Right lobe of liver (tissue), 6 donors: ENCODE data around the gene IGF2BP2. TPM values are rescaled to one million over a fixed set of nuclear protein-coding genes. Genes with fewer than 3 reads are reported as not detected.

ENCODE experiments used
- ATAC-seq, 4 donors: fragments of 200-7000 bp; cut with Tn5 transposase; one replicate each; pipeline ENCODE4 v1.9.1; 2020; ENCODE audit warnings: mild to moderate bottlenecking in 4 of 4, moderate library complexity in 4 of 4
- DNase-seq, 3 donors: peaks; one replicate each; pipeline ENCODE4 v3.0.0-alpha.2; 2020
- H3K27ac ChIP-seq, 3 donors: fragments of 200-600 bp; one replicate each; pipeline ENCODE4 v1.8.0; 2022
- H3K27me3 ChIP-seq, 2 donors: fragments of 200-600 bp; one replicate each; pipeline ENCODE4 v1.8.0; 2022
- H3K36me3 ChIP-seq, 4 donors: fragments of 200-600 bp; sonication (generic) in 1 of 4; one replicate each; pipeline versions ENCODE4 v1.5.1 to v1.8.0; 2017 to 2022; ENCODE audit warnings: control low read depth in 1 of 4
- H3K4me1 ChIP-seq, 4 donors: fragments of 200-600 bp; sonication (generic) in 1 of 4; one replicate each; pipeline versions ENCODE4 v1.5.1 to v1.8.0; 2017 to 2022; ENCODE audit warnings: control low read depth in 1 of 4
- H3K4me3 ChIP-seq, 3 donors: fragments of 200-600 bp; one replicate each; pipeline ENCODE4 v1.8.0; 2022
- H3K9me3 ChIP-seq, 4 donors: fragments of 200-600 bp; sonication (generic) in 1 of 4; one replicate each; pipeline versions ENCODE4 v1.5.1 to v1.8.0; 2017 to 2022; ENCODE audit warnings: control low read depth in 1 of 4
- POLR2A ChIP-seq: fragments of 450-650 bp; IDR thresholded peaks from one replicate; pipeline ENCODE4 v1.6.1; 2017; ENCODE audit warnings: antibody characterized with exemption, mild to moderate bottlenecking
- WGBS: methylation state at CpG from one replicate; pipeline ENCODE4 v1.1.6; 2018; ENCODE audit warnings: low coverage, low lambda C conversion rate; ENCODE audit not compliant: insufficient coverage; ENCODE audit errors: missing lambda C conversion rate; 5-methylcytosine and 5-hydroxymethylcytosine counted together
- intact Hi-C, 2 donors: fragments of 100-400 bp; cut with DNase I; formaldehyde crosslinking; loops; one replicate each; pipeline versions ENCODE4 v1.11.2 to v1.14.1; 2022
- total RNA-seq, 6 experiments: library from RNA; depleted of rRNA in 2 of 6; stranded (reverse); fragments of >200 nt in 2 of 6; fragmentation: NEBNext Ultra II Directional in 3 of 6; extraction: Animal tissue kit (Norgen Biotek cat#: 25700) in 3 of 6; gene quantifications; one replicate each; pipeline versions ENCODE4 v1.1.0 to v1.2.4, GENCODE V29; 2016 to 2023
- TF ChIP-seq, protein P1 (sequence below), 4 donors: fragments of 200-600 bp in 3 of 4; fragments of 450-650 bp in 1 of 4; IDR thresholded peaks; one replicate each; pipeline versions ENCODE4 v1.5.1 to v1.8.0; 2016 to 2022; ENCODE audit warnings: antibody characterized with exemption in 4 of 4, mild to moderate bottlenecking in 2 of 4
- donor health status: DM: no; HTN: yes; CAD: no.
- donor health status: DM: no; HTN: no; CAD: no.
- donor health status: DM: no; HTN: no; CAD: no.
- donor health status: DM: no; HTN: yes; CAD: no.
- donor health status: DM: no; HTN: yes; CAD: no.

IGF2BP2 gene
- total RNA-seq, 6 experiments from 2014 or later = 0.99 to 3.0 (median 1.8) TPM

- ATAC-seq = peak in 2 of 4 donors; percentile 30 to 78
- WGBS = 33% methylated on average over 3 of the region's 3 CpGs
Measured at GRCh38 chr3:185837414-185837813, 12.6 kb upstream of the IGF2BP2 start.

GRCh38 chr3:185831990-185832389 is 7.1 kb upstream of the IGF2BP2 start:
- no peaks in the 10 kb centered on the region for H3K36me3 ChIP-seq
- intact Hi-C loops = no loop called here
- H3K27ac ChIP-seq = no peak overlapping the region
- DNase-seq (no peak), ATAC-seq (no peak)
- H3K27me3 ChIP-seq = no peaks in the 10 kb centered on the region
- H3K4me3 ChIP-seq = no peak overlapping the region
- TF ChIP-seq, protein P1, sequence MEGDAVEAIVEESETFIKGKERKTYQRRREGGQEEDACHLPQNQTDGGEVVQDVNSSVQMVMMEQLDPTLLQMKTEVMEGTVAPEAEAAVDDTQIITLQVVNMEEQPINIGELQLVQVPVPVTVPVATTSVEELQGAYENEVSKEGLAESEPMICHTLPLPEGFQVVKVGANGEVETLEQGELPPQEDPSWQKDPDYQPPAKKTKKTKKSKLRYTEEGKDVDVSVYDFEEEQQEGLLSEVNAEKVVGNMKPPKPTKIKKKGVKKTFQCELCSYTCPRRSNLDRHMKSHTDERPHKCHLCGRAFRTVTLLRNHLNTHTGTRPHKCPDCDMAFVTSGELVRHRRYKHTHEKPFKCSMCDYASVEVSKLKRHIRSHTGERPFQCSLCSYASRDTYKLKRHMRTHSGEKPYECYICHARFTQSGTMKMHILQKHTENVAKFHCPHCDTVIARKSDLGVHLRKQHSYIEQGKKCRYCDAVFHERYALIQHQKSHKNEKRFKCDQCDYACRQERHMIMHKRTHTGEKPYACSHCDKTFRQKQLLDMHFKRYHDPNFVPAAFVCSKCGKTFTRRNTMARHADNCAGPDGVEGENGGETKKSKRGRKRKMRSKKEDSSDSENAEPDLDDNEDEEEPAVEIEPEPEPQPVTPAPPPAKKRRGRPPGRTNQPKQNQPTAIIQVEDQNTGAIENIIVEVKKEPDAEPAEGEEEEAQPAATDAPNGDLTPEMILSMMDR (IDR thresholded peaks at IDR 0.05) = no peak
- no peak for TF ChIP-seq POLR2A
- H3K9me3 ChIP-seq = no peaks in the 10 kb centered on the region
- no peaks in the 10 kb centered on the region for H3K4me1 ChIP-seq

More at GRCh38 chr3:185837414-185837813, 12.6 kb upstream of the IGF2BP2 start:
- no peak overlapping the region for H3K27ac ChIP-seq
- intact Hi-C loops = no loop called here
- H3K4me3 ChIP-seq = no peak overlapping the region
- H3K9me3 ChIP-seq = no peaks in the 10 kb centered on the region
- no peaks in the 10 kb centered on the region for H3K36me3 ChIP-seq
- DNase-seq = no peak
- no peaks in the 10 kb centered on the region for H3K27me3 ChIP-seq
- H3K4me1 ChIP-seq = no peaks in the 10 kb centered on the region
- TF ChIP-seq, protein P1 (IDR thresholded peaks at IDR 0.05) = no peak
- no peak for TF ChIP-seq POLR2A

DNA sequence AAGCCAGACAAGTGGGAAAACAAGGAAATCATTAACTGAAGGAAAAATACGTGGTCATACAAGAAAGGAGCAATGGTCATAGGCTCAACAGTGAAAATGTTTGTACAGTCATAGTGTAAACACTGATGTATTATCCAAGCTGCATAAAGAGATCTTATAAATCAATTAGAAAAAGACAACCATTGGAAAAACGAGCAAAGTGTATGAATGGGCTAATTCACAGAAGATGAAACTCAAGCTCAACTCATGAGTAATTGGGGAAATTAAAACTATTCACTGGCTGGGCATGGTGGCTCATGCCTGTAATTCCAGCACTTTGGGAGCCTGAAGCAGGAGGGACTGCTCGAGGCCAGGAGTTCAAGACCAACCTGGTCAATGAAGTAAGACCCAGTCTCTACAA is 6.4 kb upstream of the IGF2BP2 start:
- Histone ChIP-seq H3K27ac (no peak overlapping the region), H3K9me3 (no peaks in the 10 kb centered on the region), H3K27me3 (peaks cover 0 to 2% of the 10 kb centered on the region in 2 donors), H3K36me3 (no peaks in the 10 kb centered on the region), H3K4me3 (no peak overlapping the region), H3K4me1 (no peaks in the 10 kb centered on the region)
- TF ChIP-seq, protein P1 (IDR thresholded peaks at IDR 0.05) = no peak
- TF ChIP-seq POLR2A = no peak
- 42% methylated on average over 3 of the region's 3 CpGs for WGBS
- DNase-seq = no peak
- intact Hi-C loops = no loop called here
- peak in 1 of 4 donors; percentile 60 for ATAC-seq

- peaks cover 0 to 9% of the 10 kb centered on the region in 2 donors for H3K27me3 ChIP-seq
- no peak for DNase-seq
- WGBS = 86% methylated on average over 5 of the region's 5 CpGs
- H3K27ac ChIP-seq = no peak overlapping the region
- TF ChIP-seq POLR2A = no peak
- TF ChIP-seq, protein P1 (IDR thresholded peaks at IDR 0.05) = no peak
- intact Hi-C loops = no loop called here
- no peak overlapping the region for H3K4me3 ChIP-seq
- no peaks in the 10 kb centered on the region for H3K9me3 ChIP-seq
- ATAC-seq = no peak
- H3K4me1 ChIP-seq = peaks cover 0 to 4% (median 0%) of the 10 kb centered on the region in 4 donors
- no peaks in the 10 kb centered on the region for H3K36me3 ChIP-seq
Measured at GRCh38 chr3:185830018-185830797, 5.4 kb upstream of the IGF2BP2 start.
